ENCODE data around the gene HSBP1L1.

HSBP1L1 gene

GRCh38 chr18:79965119-79965902 is 868 bp downstream of the HSBP1L1 start (continued):
- TF ChIP-seq ZNF148 (tag by site-specific recombination; IDR thresholded peaks at IDR 0.05; ENCODE audit: borderline replicate concordance): no peak
- peak; percentile 33; the same call in 1 of the 2 replicates for TF ChIP-seq ZNF391 (tag by site-specific recombination; IDR thresholded peaks at IDR 0.05; ENCODE audit: borderline replicate concordance, low read depth)
- no peak for TF ChIP-seq ZNF658 (tag by site-specific recombination; IDR thresholded peaks at IDR 0.05)
- TF ChIP-seq ZNF791 (tag by site-specific recombination; IDR thresholded peaks at IDR 0.05): no peak
- no peak for TF ChIP-seq ZNF654 (tag by site-specific recombination; IDR thresholded peaks at IDR 0.05; ENCODE audit: low read depth)
- no peak for TF ChIP-seq ZNF292 (tag by site-specific recombination; IDR thresholded peaks at IDR 0.05; ENCODE audit: borderline replicate concordance, low read depth)
- peak; percentile 85 for TF ChIP-seq BCL11B (tag by site-specific recombination; IDR thresholded peaks at IDR 0.05; ENCODE audit: low read depth)

GRCh38 chr18:79970419-79971133 is 6.1 kb downstream of the HSBP1L1 start:
- TF ChIP-seq ZNF133 (tag by site-specific recombination; IDR thresholded peaks at IDR 0.05) (peak; percentile 97), ZNF549 (tag by site-specific recombination; IDR thresholded peaks at IDR 0.05) (no peak)
- H3K27ac ChIP-seq (ENCODE audit: extremely low read depth, low read depth, low read length): no peak overlapping the region
- H3K36me3 ChIP-seq (ENCODE audit: control insufficient read depth in 2 of 2, insufficient read depth in 1 of 2, low read length in 2 of 2): peaks cover 35 to 61% of the 10 kb centered on the region in 2 experiments
- no peaks in the 10 kb centered on the region for H3K9me3 ChIP-seq (ENCODE audit: control insufficient read depth, insufficient read depth, low read depth, low read length)
- H3K4me3 ChIP-seq (ENCODE audit: low read depth, low read length): no peak overlapping the region
- CTCF ChIA-PET: interaction anchor here (0.6 kb wide), 1 partner anchor 15 kb away, joined by 4 read pairs; no protein-coding TSS in a partner anchor
- H3K4me1 ChIP-seq (ENCODE audit: control insufficient read depth, insufficient read depth, low read length): peaks cover 2% of the 10 kb centered on the region; the same call in 1 of the 2 replicates
- POLR2A ChIA-PET: no interaction called here

- Histone ChIP-seq H3K27ac (ENCODE audit: extremely low read depth, low read depth, low read length) (no peak overlapping the region), H3K36me3 (ENCODE audit: control insufficient read depth in 2 of 2, insufficient read depth in 1 of 2, low read length in 2 of 2) (peaks cover 35 to 69% of the 10 kb centered on the region in 2 experiments), H3K4me1 (ENCODE audit: control insufficient read depth, insufficient read depth, low read length) (peaks cover 2% of the 10 kb centered on the region; the same call in 1 of the 2 replicates), H3K4me3 (ENCODE audit: low read depth, low read length) (no peak overlapping the region), H3K9me3 (ENCODE audit: control insufficient read depth, insufficient read depth, low read depth, low read length) (no peaks in the 10 kb centered on the region)
- TF ChIP-seq ZNF184 (tag by site-specific recombination; IDR thresholded peaks at IDR 0.05): no peak
- peak; percentile 97 for TF ChIP-seq ZNF121 (tag by site-specific recombination; IDR thresholded peaks at IDR 0.05)
- 0 out of 2 replicates have a peak, but pooled peaks have one; percentile 0 for TF ChIP-seq ZNF146 (tag by site-specific recombination; IDR thresholded peaks at IDR 0.05)
- POLR2A ChIA-PET: no interaction called here
- CTCF ChIA-PET: interaction anchor here (0.6 kb wide), 1 partner anchor 14 kb away, joined by 4 read pairs; no protein-coding TSS in a partner anchor
These were observed 6.9 kb downstream of the HSBP1L1 start for GRCh38 chr18:79971211-79971952.

- Histone ChIP-seq H3K27ac (ENCODE audit: extremely low read depth, low read depth, low read length) (no peak overlapping the region), H3K4me1 (ENCODE audit: control insufficient read depth, insufficient read depth, low read length) (peaks cover 3% of the 10 kb centered on the region; the same call in 1 of the 2 replicates), H3K4me3 (ENCODE audit: low read depth, low read length) (no peak overlapping the region), H3K36me3 (ENCODE audit: control insufficient read depth in 2 of 2, insufficient read depth in 1 of 2, low read length in 2 of 2) (peaks cover 38 to 72% of the 10 kb centered on the region in 2 experiments), H3K9me3 (ENCODE audit: control insufficient read depth, insufficient read depth, low read depth, low read length) (no peaks in the 10 kb centered on the region)
- ChIA-PET POLR2A (no interaction called here), CTCF (no interaction called here)
- no peak for TF ChIP-seq ZNF202 (tag by site-specific recombination; IDR thresholded peaks at IDR 0.05; ENCODE audit: borderline replicate concordance)
- no peak for TF ChIP-seq KLF8 (tag by site-specific recombination; IDR thresholded peaks at IDR 0.05)
- no peak for TF ChIP-seq ZNF24 (tag by site-specific recombination; IDR thresholded peaks at IDR 0.05)
- TF ChIP-seq ZNF768 (tag by site-specific recombination; IDR thresholded peaks at IDR 0.05): no peak
- no peak for TF ChIP-seq ZNF610 (tag by site-specific recombination; IDR thresholded peaks at IDR 0.05; ENCODE audit: borderline replicate concordance)
- TF ChIP-seq PBX3 (CRISPR knock-in tag; IDR thresholded peaks at IDR 0.05): no peak
- TF ChIP-seq ZBTB6 (tag by site-specific recombination; IDR thresholded peaks at IDR 0.05): no peak
- TF ChIP-seq PATZ1 (tag by site-specific recombination; IDR thresholded peaks at IDR 0.05): no peak
These were observed 7.5 kb downstream of the HSBP1L1 start for GRCh38 chr18:79971986-79972385.

Data from HEK293 (cell line).